ENCODE measurements around the gene SLC34A3. TPM values are rescaled to one million over a fixed set of nuclear protein-coding genes. Genes with fewer than 3 reads are reported as not detected.

SLC34A3 gene
- polyA plus RNA-seq, 1 donor from 2014 or later, result not detected

Other genes with a start within 250 kb of the SLC34A3 start
- gene LCNL1, start 247.9 kb upstream of the SLC34A3 start, polyA plus RNA-seq, result not detected in 2 replicates
- gene PAXX, start 238.5 kb upstream of the SLC34A3 start, polyA plus RNA-seq, result 4.7 TPM in 2 replicates
- not detected in 2 replicates for gene CLIC3, start 234.3 kb upstream of the SLC34A3 start, polyA plus RNA-seq
- gene ABCA2, start 202.7 kb upstream of the SLC34A3 start, polyA plus RNA-seq, result 0.60 and 0.74 TPM in 2 replicates
- not detected in 2 replicates for gene FUT7, start 198.8 kb upstream of the SLC34A3 start, polyA plus RNA-seq
- gene NPDC1, start 184.7 kb upstream of the SLC34A3 start, polyA plus RNA-seq, result 10.3 and 19.0 TPM in 2 replicates
- not detected in 2 replicates for gene ENTPD2, start 176.8 kb upstream of the SLC34A3 start, polyA plus RNA-seq
- gene SAPCD2, start 160.3 kb upstream of the SLC34A3 start, polyA plus RNA-seq, result 0.24 TPM in 1 of 2 replicates, not detected in the other
- gene UAP1L1, start 153.4 kb upstream of the SLC34A3 start, polyA plus RNA-seq, result not detected in 2 replicates
- gene MAN1B1, start 143.9 kb upstream of the SLC34A3 start, polyA plus RNA-seq, result 5.7 and 15.4 TPM in 2 replicates
- 9.9 and 22.2 TPM in 2 replicates for gene DPP7, start 116.2 kb upstream of the SLC34A3 start, polyA plus RNA-seq
- gene GRIN1, start 91.7 kb upstream of the SLC34A3 start, polyA plus RNA-seq, result 21.4 and 26.3 TPM in 2 replicates
- gene LRRC26, start 60.9 kb upstream of the SLC34A3 start, polyA plus RNA-seq, result not detected in 2 replicates
- not detected in 2 replicates for gene TMEM210, start 58.8 kb upstream of the SLC34A3 start, polyA plus RNA-seq
- gene ANAPC2, start 42.3 kb upstream of the SLC34A3 start, polyA plus RNA-seq, result 0.71 TPM in 1 of 2 replicates, not detected in the other
- 7.4 and 25.2 TPM in 2 replicates for gene SSNA1, start 42.2 kb upstream of the SLC34A3 start, polyA plus RNA-seq
- gene TPRN, start 30.2 kb upstream of the SLC34A3 start, polyA plus RNA-seq, result 0.44 and 0.99 TPM in 2 replicates
- 21.0 and 30.3 TPM in 2 replicates for gene TMEM203, start 25.3 kb upstream of the SLC34A3 start, polyA plus RNA-seq
- gene NDOR1, start 25.2 kb upstream of the SLC34A3 start, polyA plus RNA-seq, result 0.10 and 0.11 TPM in 2 replicates
- gene RNF208, start 8.7 kb upstream of the SLC34A3 start, polyA plus RNA-seq, result 2.6 and 5.0 TPM in 2 replicates
- 0.26 TPM in 1 of 2 replicates, not detected in the other for gene CYSRT1, start 5.7 kb upstream of the SLC34A3 start, polyA plus RNA-seq
- not detected in 2 replicates for gene RNF224, start 3.4 kb upstream of the SLC34A3 start, polyA plus RNA-seq
- gene TUBB4B, start 10.4 kb downstream of the SLC34A3 start, polyA plus RNA-seq, result 94.6 and 103 TPM in 2 replicates
- gene STPG3, start 20.4 kb downstream of the SLC34A3 start, polyA plus RNA-seq, result not detected in 2 replicates
- gene NELFB, start 24.4 kb downstream of the SLC34A3 start, polyA plus RNA-seq, result 0.38 and 1.0 TPM in 2 replicates
- not detected in 2 replicates for gene TOR4A, start 46.8 kb downstream of the SLC34A3 start, polyA plus RNA-seq
- not detected in 2 replicates for gene NRARP, start 71.4 kb downstream of the SLC34A3 start, polyA plus RNA-seq
- gene EXD3, start 192.3 kb downstream of the SLC34A3 start, polyA plus RNA-seq, result 1.2 TPM in 1 of 2 replicates, not detected in the other
- gene NOXA1, start 192.5 kb downstream of the SLC34A3 start, polyA plus RNA-seq, result not detected in 2 replicates
- not detected in 2 replicates for gene ENTPD8, start 210.5 kb downstream of the SLC34A3 start, polyA plus RNA-seq
- 0.07 and 0.43 TPM in 2 replicates for gene NSMF, start 228.4 kb downstream of the SLC34A3 start, polyA plus RNA-seq

All from Purkinje cell (primary cell).